Spleen (tissue), 7 donors: ENCODE results near the gene RPS6KA2.

Experiments
- POLR2AphosphoS5 ChIP-seq, 3 donors: sonication (generic); formaldehyde crosslinking; IDR thresholded peaks; one replicate each; pipeline ENCODE4 v1.5.1; 2017; ENCODE audit warnings: antibody characterized with exemption in 3 of 3
- TF ChIP-seq, protein P1 (sequence below), 11 experiments: fragments of 200-600 bp in 7 of 11; fragments of 450-650 bp in 4 of 11; sonication (generic) in 4 of 11; IDR thresholded peaks in 8 of 11; conservative IDR thresholded peaks in 3 of 11; 1 replicate in 7 of 11; 2 replicates in 4 of 11; pipeline versions ENCODE4 v1.4.0 to v1.8.0; 2016 to 2021; ENCODE audit warnings: antibody characterized with exemption in 11 of 11, inconsistent platforms in 4 of 11, mild to moderate bottlenecking in 1 of 11
- donor health status: DM: no; HTN: no; CAD: no; lungs with moderate emphysema.
- donor health status: DM: no; HTN: no; CAD: no.
- donor health status: DM: no; HTN: no; CAD: no.

DNA sequence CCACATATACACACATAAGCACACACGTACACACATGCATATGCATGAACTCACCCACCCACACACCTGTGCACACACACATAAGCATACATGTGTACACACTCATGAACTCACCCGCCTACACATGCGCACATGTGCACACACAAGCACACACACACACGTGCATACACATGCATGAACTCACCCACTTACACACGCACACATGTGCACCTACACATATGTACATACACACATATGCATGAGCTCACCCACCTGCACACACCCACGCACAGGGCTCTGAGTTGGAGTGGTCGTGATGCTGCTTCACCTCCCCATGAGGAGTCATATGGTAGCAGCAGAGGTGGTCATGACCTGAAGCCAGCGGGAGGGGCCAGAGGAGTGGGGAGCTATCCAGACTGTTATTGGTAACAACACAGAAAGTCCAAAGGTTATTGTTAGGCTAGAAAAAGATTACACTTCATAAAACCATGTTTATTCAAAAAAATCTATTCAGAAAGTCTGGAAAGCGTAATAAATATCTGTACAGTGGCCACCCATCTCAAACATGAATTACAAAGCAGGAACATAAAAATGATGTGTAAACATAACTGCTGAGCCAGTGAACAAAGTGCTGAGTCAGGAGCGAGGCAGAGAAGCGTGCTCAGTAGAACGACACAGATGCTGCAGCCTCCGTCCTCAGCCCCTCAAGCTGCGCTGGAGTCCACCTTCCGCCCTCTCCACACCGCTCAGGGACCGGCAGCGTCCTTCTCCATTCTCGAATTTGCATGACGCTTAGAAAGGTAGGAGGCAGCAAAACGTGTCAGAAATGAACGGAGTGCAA is 217.9 kb downstream of the RPS6KA2 start:
- TF ChIP-seq, protein P1, sequence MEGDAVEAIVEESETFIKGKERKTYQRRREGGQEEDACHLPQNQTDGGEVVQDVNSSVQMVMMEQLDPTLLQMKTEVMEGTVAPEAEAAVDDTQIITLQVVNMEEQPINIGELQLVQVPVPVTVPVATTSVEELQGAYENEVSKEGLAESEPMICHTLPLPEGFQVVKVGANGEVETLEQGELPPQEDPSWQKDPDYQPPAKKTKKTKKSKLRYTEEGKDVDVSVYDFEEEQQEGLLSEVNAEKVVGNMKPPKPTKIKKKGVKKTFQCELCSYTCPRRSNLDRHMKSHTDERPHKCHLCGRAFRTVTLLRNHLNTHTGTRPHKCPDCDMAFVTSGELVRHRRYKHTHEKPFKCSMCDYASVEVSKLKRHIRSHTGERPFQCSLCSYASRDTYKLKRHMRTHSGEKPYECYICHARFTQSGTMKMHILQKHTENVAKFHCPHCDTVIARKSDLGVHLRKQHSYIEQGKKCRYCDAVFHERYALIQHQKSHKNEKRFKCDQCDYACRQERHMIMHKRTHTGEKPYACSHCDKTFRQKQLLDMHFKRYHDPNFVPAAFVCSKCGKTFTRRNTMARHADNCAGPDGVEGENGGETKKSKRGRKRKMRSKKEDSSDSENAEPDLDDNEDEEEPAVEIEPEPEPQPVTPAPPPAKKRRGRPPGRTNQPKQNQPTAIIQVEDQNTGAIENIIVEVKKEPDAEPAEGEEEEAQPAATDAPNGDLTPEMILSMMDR (IDR thresholded peaks at IDR 0.05 in 8 of 11, conservative IDR thresholded peaks at IDR 0.05 in 3 of 11) = no peak
- peak in 1 of 3 donors; percentile 9 for TF ChIP-seq POLR2AphosphoS5 (IDR thresholded peaks at IDR 0.05)
